Mesenteric fat pad (tissue), 1 donor: ENCODE measurements around the gene GATA5. TPM values are rescaled to one million over a fixed set of nuclear protein-coding genes. Genes with fewer than 3 reads are reported as not detected.
"Not testable (repeated sequence)": the region's sequence is repeated elsewhere in the genome, so short reads cannot be mapped to it uniquely, and the experiment has no call there.

Experiments used
- DNase-seq: peaks from one replicate; pipeline ENCODE4 v3.0.0-alpha.2; 2020; ENCODE audit warnings: low spot score
- total RNA-seq: library from RNA; stranded (reverse); fragmentation: NEBNext Ultra II Directional; extraction: Animal tissue kit (Norgen Biotek cat#: 25700); gene quantifications from one replicate; pipeline ENCODE4 v1.2.1, GENCODE V29; 2021
- donor health status: DM: yes; HTN: yes; CAD: no.

GATA5 gene
- total RNA-seq, 1 donor from 2014 or later: 0.19 TPM

DNA sequence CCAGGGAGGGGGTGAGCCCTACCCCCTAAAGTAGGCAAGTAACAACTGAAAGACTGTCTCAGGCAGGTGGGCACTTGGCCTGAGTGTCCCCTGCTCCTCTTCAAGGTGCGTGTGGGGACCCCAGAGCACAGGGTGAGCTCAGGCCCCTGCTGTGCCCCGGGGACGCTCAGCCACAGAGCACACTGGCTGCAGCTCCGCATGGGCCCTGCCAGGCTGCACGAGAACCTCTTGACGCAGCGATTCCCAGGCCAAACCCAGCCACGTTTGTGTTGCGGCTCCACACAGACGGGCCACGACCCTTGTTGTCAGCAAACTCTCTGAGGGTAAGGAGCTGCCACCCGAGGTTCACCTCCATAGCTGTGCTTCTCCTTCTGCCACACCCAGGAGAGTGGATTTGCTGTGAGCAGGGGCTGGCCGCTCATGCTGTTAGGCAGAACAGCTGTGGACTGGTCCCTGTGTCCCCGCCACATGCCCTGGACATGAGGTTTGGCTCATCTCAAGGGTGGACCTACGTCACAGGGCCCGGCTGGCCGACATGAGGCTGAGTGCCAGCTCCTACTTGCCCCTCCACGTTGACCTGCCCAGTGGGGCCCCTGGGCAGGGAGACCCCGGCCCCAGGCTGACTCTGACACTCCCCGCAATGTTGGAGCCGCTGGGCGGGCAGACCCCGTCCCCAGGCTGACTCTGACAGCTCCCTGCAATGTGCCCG, 29.7 kb upstream of the GATA5 start:
- no peak for DNase-seq

DNA sequence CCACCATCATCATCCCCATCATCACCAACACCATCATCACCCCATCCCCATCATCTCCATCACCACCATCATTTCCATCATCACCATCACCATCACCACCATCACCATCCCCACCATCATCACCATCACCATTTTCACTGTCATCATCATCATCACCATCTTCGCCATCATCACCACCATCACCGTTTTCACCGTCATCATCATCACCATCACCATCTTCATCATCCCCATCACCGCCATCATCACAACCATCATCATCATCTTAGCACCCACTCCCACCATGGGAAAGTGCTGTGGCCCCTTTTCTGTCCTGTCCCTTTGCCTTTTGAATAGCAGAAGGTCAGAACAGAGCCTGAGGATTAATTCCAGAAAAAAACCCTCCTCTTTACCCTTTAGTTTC, 28.5 kb upstream of the GATA5 start:
- DNase-seq: no peak

DNA sequence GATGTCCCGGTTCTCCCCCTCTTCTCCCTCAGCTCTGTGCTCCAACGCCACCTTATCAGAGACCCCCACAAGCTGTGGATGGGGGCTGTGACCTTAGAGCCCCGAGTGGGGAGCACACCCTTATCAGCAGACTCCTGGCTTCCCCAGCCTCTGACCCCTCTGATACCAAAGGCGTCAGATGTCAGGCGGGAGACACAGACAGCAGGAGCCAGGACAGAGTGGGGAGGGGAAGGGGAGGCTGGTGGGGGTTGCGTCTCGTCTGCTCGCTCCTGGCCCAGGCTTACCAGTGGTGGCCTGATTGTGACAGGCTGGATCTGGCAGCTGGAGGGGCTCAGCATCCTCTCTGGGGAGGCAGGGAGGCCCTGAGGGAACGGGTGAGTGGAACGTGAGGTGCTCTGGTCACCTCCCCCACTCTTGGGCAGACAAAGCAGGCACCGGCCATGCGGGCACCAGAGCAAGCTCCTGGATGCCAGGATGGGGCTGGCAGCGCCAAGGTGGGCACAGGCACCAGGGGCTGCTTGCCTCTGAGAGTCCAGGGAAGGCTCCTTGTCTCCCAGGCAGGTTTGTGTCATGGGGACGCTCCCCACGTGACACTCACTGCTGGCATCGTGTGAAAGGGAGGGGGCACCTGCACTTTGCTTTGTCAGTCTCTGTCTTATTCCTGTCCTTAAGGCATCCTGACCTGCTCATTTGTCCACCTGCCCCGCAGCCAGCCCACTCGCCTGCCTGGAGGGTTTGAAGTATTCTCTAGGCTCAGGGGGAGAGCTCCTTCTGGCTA, 27.8 kb upstream of the GATA5 start:
- DNase-seq: no peak

DNA sequence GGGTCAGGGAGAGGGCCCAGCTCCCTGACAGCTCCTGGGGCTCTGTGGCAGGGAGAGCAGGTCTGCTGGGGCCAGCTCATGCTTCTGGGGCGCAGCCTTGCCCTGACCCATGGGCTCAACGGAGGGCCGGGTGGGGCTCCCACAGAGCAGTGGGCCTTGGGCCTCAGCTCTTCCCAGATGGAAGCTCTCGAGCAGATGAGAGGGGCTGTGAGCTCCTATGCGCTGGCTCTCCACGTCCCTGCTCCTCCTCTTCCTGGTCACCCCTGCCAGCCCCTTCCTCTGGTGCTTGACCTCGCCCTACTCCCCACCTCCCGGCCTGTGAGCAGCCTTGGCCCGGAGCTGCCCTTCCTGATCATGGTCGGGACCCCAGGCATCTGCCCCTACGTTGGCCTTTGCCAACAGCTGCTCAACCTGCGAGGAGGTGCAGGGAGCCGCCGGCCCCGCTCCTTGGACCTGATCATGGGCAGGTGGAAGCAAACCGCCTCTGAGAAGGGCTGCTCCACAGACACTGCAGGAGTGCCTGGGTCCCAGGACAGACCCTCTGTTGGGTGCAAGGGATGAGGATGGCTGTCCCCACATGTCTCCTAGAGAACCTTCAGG, 26.8 kb upstream of the GATA5 start:
- no peak for DNase-seq

DNA sequence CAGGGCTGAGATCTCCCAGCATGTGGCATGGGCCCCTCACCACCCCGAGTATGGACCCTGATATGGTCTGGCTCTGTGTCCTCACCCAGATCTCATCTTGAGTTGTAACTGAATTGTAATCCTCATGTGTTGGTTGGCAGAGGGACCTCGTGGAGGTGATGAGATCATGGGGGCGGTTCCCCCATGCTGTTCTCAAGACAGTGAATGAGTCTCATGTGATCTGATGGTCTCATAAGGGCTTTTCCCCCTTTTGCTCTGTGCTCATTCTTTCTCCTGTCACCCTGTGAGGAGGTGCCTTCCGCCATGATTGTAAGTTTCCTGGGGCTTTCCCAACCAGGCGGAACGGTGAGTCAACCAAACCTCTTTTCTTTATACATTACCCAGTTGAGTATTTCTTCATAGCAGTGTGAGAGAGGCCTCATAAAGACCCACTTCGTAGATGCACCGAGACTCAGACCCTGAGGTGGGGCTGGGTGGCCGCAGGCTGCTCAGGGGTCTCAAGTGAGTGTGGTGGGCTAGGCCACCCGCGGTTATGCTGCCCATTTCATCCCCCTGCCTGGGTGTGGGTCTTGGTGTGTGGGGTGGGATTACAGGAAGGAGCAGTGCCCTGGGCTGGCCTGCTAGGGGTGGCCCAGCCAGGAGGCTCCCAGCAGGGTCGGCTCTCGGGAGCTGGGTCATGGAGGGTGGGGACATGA, 26.2 kb upstream of the GATA5 start:
- no peak for DNase-seq

DNA sequence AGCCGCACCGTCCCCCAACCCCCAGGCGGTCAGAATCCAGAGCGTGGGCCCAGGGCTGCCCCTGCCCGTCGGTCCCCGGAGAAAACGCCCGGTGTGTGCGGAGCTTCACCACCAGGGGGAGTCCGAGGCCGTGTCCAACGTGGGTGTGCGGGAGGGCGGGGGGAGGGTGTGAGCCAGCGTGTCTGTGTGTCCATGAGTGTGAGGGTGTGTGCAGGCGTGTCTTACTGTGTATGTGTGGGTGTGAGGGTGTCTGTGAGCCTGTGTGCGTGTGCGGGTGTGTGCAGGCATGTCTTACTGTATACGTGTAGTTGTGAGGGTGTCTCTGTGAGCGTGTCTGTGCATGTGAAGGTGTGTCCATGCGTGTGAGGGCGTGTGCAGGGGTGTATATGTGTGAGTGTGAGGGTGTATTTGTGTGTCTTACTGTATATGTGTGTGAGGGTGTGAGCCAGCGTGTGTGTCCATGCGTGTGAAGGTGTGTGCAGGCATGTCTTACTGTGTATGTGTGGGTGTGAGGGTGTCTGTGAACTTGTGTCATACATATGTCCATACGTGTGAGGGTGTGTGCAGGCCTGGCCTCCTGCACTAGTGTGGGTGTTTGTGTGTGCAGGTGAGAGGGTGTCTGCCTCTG, 24.6 kb upstream of the GATA5 start:
- no peak for DNase-seq

DNA sequence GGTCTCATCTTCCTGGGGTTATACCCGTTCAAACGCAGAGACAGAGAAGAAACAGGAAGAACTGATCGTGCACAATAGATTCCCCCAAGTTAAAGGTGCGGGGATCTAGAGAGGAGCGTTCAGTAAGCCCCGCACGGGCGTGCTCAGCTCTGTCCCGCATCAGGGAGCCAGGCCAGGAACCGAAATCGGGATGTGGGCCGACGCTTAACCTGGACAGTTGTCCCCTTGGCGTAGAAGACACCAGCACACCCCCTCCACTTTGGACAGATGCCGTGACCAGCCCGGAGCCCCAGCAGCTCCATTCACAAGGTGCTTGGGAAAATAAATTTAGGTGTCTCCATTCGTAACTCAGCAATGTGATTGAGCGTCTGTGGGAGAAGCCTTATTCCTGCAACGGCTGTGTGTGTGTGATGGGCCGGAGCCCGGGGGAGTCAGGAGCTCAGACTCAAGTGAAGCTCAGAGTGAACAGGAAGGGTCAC, 24.0 kb upstream of the GATA5 start:
- no peak for DNase-seq

DNA sequence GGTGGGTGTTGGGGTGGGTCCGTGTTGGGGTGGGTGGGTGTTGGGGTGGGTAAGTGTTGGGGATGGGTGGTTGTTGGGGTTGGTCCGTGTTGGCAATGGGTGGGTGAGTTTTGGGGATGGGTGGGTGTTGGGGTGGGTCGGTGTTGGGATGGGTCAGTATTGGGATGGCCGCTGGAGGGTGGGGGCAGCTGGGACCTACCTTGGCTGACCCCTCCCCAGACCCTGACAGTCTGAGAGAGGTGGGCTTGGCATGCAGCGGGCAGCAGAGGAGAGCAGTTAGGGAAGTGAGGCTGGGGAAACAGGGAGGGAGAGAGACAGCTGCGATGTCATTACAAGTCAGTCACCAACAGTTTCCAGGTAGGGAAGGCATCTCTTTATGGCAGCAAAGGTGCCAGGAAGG, 23.1 kb upstream of the GATA5 start:
- no peak for DNase-seq

DNA sequence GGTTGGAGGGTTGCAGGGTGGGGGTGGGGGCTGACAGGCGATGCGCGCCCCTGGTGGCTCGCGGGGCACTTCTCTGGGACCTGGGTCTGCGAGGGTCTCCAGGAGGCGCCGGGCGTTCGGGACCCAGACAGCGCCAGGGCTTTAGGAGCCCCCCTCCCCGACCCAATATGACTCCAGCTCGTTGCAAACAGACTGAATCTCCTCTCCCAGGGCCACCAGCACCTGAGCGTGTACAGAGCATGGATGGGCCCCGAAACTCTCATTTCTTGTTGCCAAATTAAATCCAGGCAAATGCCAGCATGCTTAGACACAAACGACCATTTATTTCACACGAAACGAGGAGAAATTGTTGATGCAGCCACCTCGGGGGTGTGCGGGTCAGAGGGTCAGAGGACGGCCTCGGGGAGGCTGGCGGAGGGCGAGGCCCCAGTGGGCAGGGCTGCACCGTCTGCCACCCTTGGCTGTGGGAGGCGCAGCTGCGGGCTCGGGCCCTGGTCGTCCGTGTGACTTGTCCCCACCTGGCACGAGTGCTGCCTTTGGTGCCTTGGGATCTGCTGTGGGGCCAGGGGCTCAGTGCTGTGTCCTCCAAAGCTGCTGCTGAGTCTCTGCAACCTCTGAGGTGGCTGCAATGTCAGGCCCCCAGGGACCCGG, 20.9 kb upstream of the GATA5 start:
- no peak for DNase-seq

DNA sequence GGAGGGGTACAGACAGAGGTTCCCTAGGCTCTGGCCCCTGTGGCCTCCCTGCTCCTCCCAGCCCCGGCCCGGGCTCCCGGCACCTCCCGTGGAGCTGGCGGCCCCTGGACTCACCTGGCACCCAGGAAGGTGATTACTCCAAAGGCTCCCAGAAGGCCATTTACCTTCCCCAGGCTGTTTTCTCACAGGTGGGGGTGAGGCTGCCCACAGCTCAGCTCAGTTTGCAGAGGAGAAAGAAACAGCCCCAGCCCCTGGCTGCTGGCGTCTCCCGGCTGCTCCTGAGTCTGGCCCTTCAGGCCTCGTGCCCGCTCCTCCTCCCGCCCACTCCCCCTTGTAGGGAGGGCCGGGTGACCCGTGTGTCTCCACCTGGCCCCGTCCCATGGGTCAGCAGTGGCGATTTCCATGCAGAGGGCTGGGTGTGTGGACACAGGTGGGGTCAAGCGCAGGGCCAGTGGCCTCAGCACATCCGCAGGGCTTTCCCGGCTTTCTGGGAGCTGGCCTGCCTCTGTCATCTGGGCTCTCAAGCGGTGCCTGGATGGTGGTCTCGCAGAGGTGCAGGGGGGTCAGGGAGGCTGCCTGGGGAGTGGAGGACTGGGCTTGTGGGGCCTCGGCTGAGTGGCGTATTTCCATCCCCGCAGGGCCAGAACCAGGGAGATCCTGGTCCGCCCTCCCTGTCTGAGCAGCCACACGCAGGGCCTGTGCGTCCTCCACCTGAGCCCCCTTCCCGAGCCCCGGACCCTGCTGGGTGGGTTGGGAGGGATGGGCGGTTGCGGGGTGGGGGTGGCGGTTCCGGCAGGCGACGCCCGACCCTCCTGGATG, 20.2 kb upstream of the GATA5 start:
- no peak for DNase-seq

DNA sequence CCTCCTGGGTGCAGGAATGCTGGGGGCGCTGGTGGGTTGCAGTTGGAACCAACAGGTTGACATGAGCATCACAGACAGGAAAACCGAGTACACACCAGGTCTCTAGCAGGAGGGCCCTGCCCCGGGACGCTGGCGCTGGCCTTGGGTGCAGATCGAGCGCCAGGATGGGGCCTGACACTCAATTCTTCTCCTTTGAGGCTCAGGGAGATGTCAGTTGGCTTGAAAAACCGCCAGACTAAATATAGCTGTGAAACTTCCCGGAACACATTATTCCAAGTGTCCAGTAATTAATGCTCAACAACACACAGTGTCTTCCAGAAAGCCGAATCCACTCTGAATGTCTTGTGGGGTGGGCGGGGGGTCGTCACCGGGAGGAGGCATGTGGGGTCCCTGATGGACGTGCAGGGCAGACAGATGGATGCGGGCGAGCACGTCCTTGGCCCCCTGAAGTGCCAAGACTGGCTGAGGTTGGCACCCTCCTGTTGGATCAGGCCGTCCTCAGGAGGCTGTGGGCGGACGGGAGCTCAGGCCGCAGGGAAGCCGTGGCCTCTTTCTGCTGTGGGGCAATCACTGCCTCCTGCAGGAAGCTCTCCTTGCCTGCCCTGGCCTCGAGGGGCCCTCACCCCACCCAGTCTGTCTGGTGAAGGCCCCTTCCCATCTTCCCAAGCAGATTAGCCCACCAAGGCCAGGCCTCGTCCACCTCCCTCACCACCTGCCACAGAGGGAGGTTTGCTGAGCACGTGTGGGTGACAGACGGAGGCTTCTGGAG, 19.4 kb upstream of the GATA5 start:
- no peak for DNase-seq

DNA sequence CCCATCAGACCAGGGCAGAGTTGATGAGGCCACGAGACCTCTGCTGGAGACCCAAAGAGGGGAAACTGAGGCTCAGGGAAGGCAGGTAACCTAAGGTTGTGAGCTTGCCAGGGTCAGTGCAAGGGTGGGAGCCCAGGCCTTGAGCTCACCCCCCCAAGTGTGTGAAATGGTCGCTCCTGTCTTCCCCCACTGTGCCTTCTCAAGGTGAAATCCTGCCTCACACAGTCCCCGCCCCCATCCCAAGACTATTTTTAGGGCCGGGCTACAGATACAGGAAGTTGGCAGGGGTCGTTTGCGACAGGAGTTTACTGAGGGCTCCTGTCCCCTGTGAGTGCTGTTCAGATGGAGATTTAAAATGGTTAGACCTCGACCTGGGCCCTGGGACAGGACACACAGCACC, 18.7 kb upstream of the GATA5 start:
- DNase-seq: no peak

DNA sequence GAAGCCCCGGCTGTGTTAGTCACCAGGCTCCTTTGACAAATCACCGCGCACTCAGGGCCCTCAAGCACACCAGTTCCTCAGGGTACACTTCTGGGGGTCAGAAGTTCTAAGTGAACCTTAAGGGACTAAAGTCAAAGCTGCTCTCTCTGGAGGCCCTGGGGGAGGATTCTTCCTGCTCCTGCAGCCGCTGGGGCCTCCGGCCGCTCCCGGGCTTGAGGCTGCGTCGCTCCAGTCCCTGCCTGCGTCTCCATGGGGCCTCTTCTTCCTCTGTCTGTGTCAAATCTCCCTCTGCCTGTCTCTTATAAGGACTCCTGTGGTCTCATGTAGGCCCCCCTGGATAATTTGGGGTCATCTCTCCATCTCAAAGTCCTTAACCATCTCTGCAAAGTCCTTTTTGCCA, 18.1 kb upstream of the GATA5 start:
- DNase-seq: no peak

DNA sequence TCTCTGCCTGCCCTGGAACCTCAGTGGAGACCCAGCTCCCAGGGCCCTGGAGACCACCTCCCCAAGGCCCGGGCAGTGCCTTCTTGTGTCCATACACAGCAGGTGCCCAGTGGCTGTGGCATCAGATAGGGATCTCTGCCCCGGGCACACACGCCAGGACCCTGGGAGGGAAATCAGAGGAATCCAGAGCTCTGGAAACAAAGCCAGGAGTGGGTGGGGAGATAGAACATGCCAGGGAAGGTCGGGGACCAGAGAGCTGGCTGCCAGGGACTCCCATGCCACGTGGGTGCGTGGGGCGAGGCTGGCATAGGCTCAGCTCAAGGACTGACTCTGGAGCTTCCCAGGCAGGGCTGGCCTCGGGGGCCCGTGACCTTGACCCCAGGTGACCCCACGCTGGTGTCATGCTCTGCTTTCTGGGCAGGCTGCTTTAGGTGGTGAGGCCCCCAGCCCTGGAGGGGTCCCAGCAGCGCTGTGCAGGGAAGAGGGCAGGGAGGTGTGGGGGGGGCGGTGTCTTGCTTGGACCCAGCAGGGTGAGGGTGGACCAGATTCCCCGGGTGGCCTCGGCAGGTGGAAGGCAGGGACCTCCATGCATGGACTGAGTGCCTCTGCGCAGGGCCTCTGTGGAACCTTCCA, 17.6 kb upstream of the GATA5 start:
- no peak for DNase-seq

DNA sequence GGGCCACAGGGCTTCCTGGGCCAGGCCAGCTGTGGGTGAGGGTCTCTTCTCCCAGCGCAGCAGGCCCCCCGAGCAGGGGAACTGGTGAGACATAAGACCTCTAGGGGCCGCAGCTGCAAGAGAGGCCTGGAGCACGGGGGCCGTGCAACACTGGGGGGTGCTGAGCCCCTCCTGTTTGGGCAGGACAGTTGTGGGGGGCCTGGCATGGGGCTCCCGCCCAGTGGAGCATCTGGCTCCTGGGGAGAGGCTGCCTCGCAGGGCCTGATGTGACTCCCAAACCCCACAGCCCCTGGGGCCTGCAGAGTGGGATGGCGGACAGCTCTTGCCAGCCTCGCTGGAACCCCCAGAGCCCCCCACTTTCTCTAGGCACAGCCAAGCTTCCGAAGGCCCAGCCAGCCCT, 16.9 kb upstream of the GATA5 start:
- no peak for DNase-seq

DNA sequence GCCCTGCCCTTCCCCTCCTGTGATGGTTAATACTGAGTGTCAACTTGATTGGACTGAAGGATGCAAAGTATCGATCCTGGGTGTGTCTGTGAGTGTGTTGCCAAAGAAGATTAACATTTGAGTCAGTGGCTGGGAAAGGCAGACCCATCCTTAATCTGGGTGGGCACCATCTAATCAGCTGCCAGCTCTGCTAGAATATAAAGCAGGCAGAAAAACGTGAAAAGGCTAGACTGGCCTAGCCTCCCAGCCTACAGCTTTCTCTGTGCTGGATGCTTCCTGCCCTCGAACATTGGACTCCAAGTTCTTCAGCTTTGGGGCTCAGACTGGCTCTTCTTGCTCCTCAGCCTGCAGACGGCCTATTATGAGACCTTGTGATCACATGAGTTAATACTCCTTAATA, 15.0 kb upstream of the GATA5 start:
- not testable (repeated sequence) for DNase-seq

DNA sequence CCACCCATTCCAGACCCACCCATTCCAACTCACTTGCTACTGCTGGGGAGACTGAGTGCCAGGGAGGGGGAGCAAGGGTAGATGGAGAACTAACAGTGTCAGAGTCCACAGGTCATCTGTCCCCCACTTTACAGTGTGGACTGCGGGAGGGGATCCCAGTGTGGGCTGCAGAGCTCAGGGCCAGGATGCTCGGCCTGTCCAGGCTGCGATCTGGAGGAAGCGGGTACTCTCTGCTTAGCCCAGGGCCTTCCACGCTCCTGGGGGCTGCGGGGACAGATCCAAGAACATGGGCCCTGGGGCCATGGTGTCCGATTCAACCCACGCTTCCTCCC, 14.1 kb upstream of the GATA5 start:
- DNase-seq: no peak

DNA sequence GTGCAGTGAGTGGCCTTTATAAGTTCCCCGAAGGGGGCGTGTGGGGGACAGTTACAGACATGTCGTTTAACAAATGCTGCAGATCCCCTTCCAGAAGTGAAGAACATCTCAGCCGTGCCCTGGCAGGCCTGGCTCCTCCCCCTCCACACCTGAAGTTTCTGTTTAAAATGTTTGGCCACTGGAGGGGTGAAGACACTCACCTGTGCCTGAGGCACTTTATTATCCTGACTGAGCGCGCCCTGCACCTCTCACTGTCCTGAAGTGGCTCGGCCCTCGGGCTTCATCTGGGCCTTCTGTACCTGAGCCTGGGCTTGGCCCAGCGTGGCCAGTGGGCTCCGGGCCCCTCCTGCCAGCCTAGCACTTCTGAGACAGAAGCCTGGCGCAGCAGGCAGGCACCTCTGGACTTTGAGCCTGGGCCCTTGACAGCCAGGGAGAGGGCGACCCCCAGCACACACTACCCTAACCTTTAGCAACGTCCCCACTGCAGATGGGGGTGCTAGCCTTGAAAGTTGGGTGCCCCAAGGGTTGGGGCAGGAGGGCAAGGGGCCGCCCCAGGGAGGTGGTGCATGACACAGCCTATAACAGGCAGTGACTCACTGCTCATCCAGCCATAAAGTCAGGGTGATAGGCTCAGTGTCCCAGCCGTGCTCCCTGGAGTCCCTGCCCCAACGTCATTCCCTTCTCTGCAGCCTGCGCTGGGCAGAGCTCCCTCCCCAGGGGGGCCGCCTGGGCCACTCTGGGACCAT, 13.6 kb upstream of the GATA5 start:
- DNase-seq: no peak
